HK-2 (cell line): Measurements from ENCODE around the gene TSPAN5.

Source experiments
- DNase-seq: peaks from one replicate; pipeline ENCODE4 v3.0.0-alpha.2; 2018; ENCODE audit not compliant: unreplicated experiment

TSPAN5 gene

GRCh38 chr4:98586291-98586961, 72.0 kb downstream of the TSPAN5 start:
- no peak for DNase-seq

GRCh38 chr4:98585596-98585995, 72.8 kb downstream of the TSPAN5 start:
- no peak for DNase-seq

- DNase-seq: no peak
Observed at GRCh38 chr4:98584265-98584664, 74.1 kb downstream of the TSPAN5 start.

- no peak for DNase-seq
Observed at GRCh38 chr4:98583265-98583664, 75.1 kb downstream of the TSPAN5 start.

GRCh38 chr4:98581126-98581525, 77.3 kb downstream of the TSPAN5 start:
- DNase-seq: no peak

DNA sequence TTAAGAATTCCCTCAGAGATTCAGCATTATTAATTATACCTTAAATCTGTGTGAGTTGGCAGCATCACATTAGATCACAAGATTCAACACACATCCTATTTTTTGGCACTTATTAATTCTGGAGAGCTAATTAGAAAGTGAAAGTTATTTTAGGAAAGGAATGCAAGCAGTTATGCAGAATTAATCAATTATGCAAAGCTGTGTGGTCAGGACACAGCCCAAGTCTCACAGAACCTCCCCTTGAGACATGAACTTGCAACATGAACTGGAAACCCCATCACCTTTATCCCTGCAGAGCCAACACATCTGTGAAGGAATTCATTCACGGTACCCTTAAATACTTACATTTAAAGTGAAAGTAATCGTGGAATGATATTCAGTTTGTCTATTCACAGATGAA, 80.5 kb downstream of the TSPAN5 start:
- DNase-seq: no peak

- DNase-seq: no peak
Observed at GRCh38 chr4:98574816-98575215, 83.6 kb downstream of the TSPAN5 start.

DNA sequence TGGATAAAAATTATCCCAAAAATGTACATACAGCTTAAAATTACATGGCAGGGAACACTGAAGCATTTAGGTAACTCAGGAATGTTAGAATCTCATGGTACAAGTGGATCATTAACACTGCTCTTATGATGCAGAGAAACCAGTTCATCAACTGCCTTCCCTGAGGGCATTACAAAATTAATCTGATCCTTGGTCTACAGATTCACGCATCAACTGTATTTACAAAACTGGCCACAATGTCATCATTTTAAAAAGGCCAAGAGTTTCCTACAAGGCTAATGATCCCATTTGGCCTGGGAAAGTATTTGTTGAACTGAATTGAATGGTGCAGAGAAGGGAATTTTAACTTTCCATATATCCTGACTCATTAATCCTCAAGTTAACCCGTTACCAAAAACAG, 84.6 kb downstream of the TSPAN5 start:
- no peak for DNase-seq

- no peak for DNase-seq
Observed at GRCh38 chr4:98572697-98573096, 85.7 kb downstream of the TSPAN5 start.

DNA sequence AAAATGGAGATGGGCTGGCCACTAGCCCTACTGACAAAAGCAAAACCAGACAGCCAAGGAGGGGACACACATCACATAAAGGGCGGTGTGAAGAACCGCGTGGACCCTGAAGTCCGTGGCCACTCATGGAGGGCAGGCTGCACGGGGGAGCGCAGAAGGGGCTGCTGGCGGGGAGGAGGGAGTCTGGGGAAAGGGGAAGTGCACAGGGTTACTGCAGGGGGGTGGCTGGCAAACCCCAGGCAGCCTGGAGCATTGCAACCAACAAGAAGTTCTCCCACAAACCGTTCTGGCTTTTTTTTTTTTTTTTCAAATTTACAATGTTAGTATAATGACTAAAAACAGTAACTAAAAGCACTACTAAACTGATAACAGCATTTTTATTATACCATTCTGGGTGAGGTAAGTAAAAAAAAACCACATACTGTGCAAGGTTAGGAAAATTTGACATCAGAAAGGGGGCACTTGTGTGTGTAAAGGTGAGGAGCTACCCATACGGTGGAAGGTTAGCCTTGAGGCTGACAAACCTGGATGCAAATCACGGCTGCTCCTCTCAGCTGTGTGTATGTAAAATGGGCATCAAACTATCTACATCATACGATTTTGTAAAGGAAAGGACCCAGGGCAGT, 87.1 kb downstream of the TSPAN5 start:
- no peak for DNase-seq

- DNase-seq: no peak
Observed at GRCh38 chr4:98570151-98570797, 88.1 kb downstream of the TSPAN5 start.

- no peak for DNase-seq
Observed at GRCh38 chr4:98568941-98569663, 89.3 kb downstream of the TSPAN5 start.

DNA sequence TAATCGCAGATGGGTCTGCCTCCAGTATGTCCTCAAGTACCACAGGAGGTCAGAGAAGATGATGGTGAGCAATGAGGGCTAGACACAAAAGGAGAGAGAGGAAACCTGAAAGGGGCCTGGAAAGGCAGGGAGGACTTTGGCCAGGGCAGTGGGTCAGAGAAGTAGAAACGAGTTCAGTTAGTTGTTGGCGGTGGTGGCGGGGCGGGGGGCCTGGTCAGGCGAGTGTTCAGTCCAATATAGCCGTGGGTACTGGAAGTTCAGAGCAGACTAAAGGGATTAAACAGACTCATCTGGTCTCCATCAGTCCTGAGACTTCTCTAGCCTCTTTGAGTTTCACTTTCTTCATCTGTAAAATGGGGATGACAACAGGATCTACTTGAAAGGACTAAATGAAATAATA, 90.8 kb downstream of the TSPAN5 start:
- DNase-seq: no peak

GRCh38 chr4:98566361-98567008, 91.9 kb downstream of the TSPAN5 start:
- no peak for DNase-seq

- DNase-seq: no peak
Observed at GRCh38 chr4:98565681-98566301, 92.6 kb downstream of the TSPAN5 start.

- DNase-seq: no peak
Observed at GRCh38 chr4:98564852-98565251, 93.6 kb downstream of the TSPAN5 start.

DNA sequence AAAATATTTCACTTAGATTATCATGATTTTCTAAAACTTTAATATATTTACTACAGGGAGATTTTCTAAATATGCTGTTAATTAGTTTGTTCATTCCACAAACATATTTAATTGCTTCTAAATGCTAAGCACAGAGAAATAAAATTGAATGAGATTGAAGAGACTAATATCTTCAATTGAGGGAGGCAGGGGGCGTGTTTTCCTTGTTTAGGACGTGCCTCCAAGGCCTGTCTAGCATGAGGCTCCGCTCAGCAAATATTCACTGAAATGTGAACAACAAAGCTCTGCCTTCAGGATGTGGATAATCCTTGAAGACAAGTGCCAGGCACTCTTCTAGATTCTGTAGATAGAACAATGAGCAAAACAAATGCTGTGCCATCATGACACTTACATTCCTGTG, 98.1 kb downstream of the TSPAN5 start:
- no peak for DNase-seq

GRCh38 chr4:98558471-98559169, 99.8 kb downstream of the TSPAN5 start:
- DNase-seq: no peak

DNA sequence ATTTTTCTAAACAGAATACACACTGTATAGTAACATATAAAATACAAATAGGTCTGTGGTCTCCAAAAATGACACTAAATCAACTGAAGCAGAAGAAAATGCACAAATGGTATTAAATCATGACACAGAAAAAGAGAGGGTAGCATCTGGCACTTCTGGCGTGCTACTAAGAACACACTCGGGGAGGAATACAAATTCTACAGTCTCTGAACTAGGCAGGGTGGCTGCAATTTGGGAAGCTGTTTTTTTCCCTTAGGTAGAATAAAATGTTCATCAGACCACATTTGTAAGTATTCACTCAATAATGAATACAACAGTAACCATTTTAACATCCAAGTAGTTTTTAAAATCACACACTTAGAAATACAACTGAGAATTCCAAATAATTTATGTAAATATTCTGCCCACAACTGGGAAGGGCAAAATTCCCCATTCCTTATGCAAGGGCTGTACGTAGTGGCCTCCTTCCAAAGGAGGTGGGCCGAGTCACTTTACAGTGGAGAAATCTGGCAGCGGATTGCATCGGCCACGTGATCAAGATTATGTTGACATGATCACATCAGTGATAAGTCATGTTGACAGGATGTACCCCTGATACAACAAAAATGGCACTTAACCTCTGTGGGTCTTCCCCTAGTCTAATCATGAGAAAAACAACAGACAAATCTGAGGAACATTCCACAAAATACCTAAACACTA, 101.1 kb downstream of the TSPAN5 start:
- no peak for DNase-seq

GRCh38 chr4:98556451-98556850, 102.0 kb downstream of the TSPAN5 start:
- no peak for DNase-seq
